ENCODE data around the gene KCNJ1. TPM values are rescaled to one million over a fixed set of nuclear protein-coding genes. Genes with fewer than 3 reads are reported as not detected.

Gene KCNJ1
- total and polyA plus RNA-seq, 2 of the 8 experiments (the other 6 are each of a cell fraction or from before 2014, with no cell fraction given) = 0.17 to 0.23 TPM

- Histone ChIP-seq H3K9me3 (ENCODE audit: insufficient read depth in 2 of 2, low read depth in 1 of 2, low read length in 1 of 2) (peaks cover 0 to 4% of the 10 kb centered on the region in 2 experiments; a peak in 2 of 4 replicates), H4K8ac (ENCODE audit: extremely low read depth, insufficient read depth, low read length) (no peak overlapping the region), H3K23me2 (ENCODE audit: low read depth, low read length) (peaks cover 4% of the 10 kb centered on the region; the same call in 1 of the 2 replicates), H4K5ac (ENCODE audit: insufficient read length, low read depth, low read length) (no peak overlapping the region), H2AFZ (ENCODE audit: low read length) (no peak overlapping the region), H3K14ac (ENCODE audit: insufficient read length) (no peak overlapping the region), H3K56ac (replicated peaks; ENCODE audit: insufficient read length, low read depth, low read length) (no peak overlapping the region), H2AK5ac (ENCODE audit: low read depth, low read length) (no peak overlapping the region), H3K27ac (ENCODE audit: low read depth, low read length) (no peak overlapping the region), H3K27me3 (replicated peaks in 1 of 4; ENCODE audit: control insufficient read depth in 3 of 4, extremely low read depth in 1 of 4, insufficient read depth in 3 of 4, low read length in 3 of 4) (peaks cover 17 to 37% (median 30%) of the 10 kb centered on the region in 4 experiments), H4K91ac (replicated peaks; ENCODE audit: insufficient read length, low read length) (no peak overlapping the region), H2BK20ac (ENCODE audit: low read length) (no peak overlapping the region), H2BK5ac (ENCODE audit: low read depth, low read length) (no peak overlapping the region), H3K4me1 (replicated peaks in 1 of 4; ENCODE audit: control insufficient read depth in 3 of 4, insufficient read depth in 4 of 4, low read length in 3 of 4) (peaks cover 8 to 9% (median 9%) of the 10 kb centered on the region in 4 experiments), H2BK12ac (ENCODE audit: low read depth, low read length) (no peak overlapping the region), H2BK120ac (replicated peaks; ENCODE audit: low read depth, low read length) (no peak overlapping the region), H4K20me1 (replicated peaks in 1 of 2; ENCODE audit: control insufficient read depth in 1 of 2, insufficient read depth in 2 of 2, low read length in 2 of 2) (peaks cover 0 to 2% of the 10 kb centered on the region in 2 experiments), H3K36me3 (ENCODE audit: control insufficient read depth in 2 of 4, insufficient read depth in 4 of 4, low read length in 3 of 4) (no peaks in the 10 kb centered on the region), H3K79me2 (ENCODE audit: control insufficient read depth in 1 of 2, insufficient read depth in 2 of 2, low read length in 2 of 2) (no peaks in the 10 kb centered on the region), H3K79me1 (ENCODE audit: low read depth, low read length) (no peaks in the 10 kb centered on the region), H3K18ac (ENCODE audit: extremely low read depth, low read length) (no peak overlapping the region), H3K4me3 (ENCODE audit: extremely low read depth in 1 of 4, insufficient read depth in 2 of 4, low read depth in 3 of 4, low read length in 4 of 4) (no peak overlapping the region), H2BK15ac (ENCODE audit: low read length) (no peak overlapping the region), H3K4me2 (ENCODE audit: insufficient read depth in 1 of 2, low read depth in 2 of 2, low read length in 2 of 2) (no peak overlapping the region), H3K4ac (replicated peaks; ENCODE audit: insufficient read length, low read depth, low read length) (no peak overlapping the region), H3K9ac (replicated peaks in 1 of 4; ENCODE audit: extremely low read depth in 1 of 4, low read depth in 3 of 4, low read length in 3 of 4) (no peak overlapping the region), H3K23ac (ENCODE audit: insufficient read length) (no peak overlapping the region)
- DNase-seq (ENCODE audit: low read depth in 1 of 2, low spot score in 2 of 2) = no peak
- no peak for FAIRE-seq
- CTCF ChIA-PET (ENCODE audit: partially characterized antibody) = interaction anchor here (0.8 to 14.9 kb wide), 8 partner anchors 10 to 124 kb away, joined by 3 to 332 read pairs (median 26); partner anchors contain the start of genes KCNJ5 and TP53AIP1
- TF ChIP-seq NANOG (IDR thresholded peaks at IDR 0.05; ENCODE audit: insufficient read depth, low read depth, low read length, poor library complexity, severe bottlenecking) (no peak), HDAC2 (IDR thresholded peaks at IDR 0.05; ENCODE audit: borderline replicate concordance in 1 of 2, low read depth in 2 of 2, low read length in 2 of 2) (no peak), CBX8 (IDR thresholded peaks at IDR 0.05; ENCODE audit: borderline replicate concordance, low read depth, low read length) (no peak), BRCA1 (IDR thresholded peaks at IDR 0.05; ENCODE audit: low read depth, low read length) (no peak), POLR2AphosphoS5 (IDR thresholded peaks at IDR 0.05; ENCODE audit: low read depth, low read length) (no peak)
- 88% methylated on average over 12 of the region's 12 CpGs; no CpG with 5 or more reads in 1 of the 2 experiments for WGBS, 2 experiments (ENCODE audit: extremely low coverage in 1 of 2, insufficient coverage in 1 of 2, insufficient read length in 1 of 2, insufficient replicate concordance in 2 of 2, low coverage in 1 of 2, low lambda C conversion rate in 2 of 2, missing lambda C conversion rate in 1 of 2)
- POLR2A ChIA-PET (ENCODE audit: partially characterized antibody) = no interaction called here
Measured at GRCh38 chr11:128908391-128909246, 41.5 kb upstream of the KCNJ1 start.

All from H1 (cell line).